ENCODE measurements around the gene PLLP. TPM values are rescaled to one million over a fixed set of nuclear protein-coding genes. Genes with fewer than 3 reads are reported as not detected.

PLLP gene
- total RNA-seq, 1 donor from 2014 or later = 0.30 TPM

DNA sequence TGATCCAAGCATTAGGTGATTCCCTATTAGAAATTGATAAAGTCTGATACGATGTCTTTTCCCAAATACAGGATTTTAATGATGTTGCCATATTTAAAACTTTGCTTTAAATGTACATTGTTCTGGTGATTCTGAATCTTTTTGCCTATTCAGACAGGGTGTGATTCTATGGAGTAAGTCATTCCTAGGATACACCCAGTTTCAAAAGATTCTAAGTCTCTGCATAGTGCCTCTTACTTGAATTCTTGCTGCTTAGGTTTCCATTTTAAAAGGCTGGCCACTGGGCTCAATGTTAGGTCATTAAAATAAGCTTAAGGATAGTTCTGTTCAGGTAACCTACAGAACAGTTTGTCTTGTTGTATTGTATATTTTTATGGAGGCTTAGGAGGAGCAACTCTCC lies 61.4 kb downstream of the PLLP start:
- no peak for DNase-seq (ENCODE audit: extremely low spot score, unreplicated experiment)
- no peaks in the 10 kb centered on the region for H3K27me3 Mint-ChIP-seq (ENCODE audit: unreplicated experiment)
- H3K9me3 Mint-ChIP-seq (ENCODE audit: unreplicated experiment) = peaks cover 8% of the 10 kb centered on the region
- no peak overlapping the region for H3K27ac Mint-ChIP-seq (ENCODE audit: unreplicated experiment)
- TF ChIP-seq, protein P1, sequence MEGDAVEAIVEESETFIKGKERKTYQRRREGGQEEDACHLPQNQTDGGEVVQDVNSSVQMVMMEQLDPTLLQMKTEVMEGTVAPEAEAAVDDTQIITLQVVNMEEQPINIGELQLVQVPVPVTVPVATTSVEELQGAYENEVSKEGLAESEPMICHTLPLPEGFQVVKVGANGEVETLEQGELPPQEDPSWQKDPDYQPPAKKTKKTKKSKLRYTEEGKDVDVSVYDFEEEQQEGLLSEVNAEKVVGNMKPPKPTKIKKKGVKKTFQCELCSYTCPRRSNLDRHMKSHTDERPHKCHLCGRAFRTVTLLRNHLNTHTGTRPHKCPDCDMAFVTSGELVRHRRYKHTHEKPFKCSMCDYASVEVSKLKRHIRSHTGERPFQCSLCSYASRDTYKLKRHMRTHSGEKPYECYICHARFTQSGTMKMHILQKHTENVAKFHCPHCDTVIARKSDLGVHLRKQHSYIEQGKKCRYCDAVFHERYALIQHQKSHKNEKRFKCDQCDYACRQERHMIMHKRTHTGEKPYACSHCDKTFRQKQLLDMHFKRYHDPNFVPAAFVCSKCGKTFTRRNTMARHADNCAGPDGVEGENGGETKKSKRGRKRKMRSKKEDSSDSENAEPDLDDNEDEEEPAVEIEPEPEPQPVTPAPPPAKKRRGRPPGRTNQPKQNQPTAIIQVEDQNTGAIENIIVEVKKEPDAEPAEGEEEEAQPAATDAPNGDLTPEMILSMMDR (IDR thresholded peaks at IDR 0.05) = no peak
- H3K36me3 Mint-ChIP-seq (ENCODE audit: unreplicated experiment) = peaks cover 68% of the 10 kb centered on the region
- H3K4me3 Mint-ChIP-seq (ENCODE audit: unreplicated experiment) = no peak overlapping the region
- no peaks in the 10 kb centered on the region for H3K4me1 Mint-ChIP-seq (ENCODE audit: unreplicated experiment)

DNA sequence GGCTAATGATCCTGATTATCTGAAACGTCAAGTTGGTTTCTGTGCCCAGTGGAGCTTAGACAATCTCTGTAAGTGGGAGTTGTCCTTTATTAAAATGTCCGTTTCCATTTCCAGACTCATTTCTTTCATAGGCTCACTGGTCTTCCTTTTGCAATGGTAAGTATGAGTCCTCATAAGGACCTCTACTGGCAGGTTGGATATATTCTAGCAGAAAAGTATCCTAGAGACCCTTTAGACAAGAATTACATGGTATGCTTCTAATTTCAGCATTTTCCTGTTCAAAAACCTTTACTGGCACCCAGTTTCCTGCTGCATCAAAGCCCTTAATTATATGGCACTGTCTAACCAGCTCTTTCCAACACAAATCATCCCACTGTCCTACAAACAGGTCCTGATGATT lies 67.5 kb downstream of the PLLP start:
- TF ChIP-seq, protein P1 (IDR thresholded peaks at IDR 0.05) = no peak
- no peak overlapping the region for H3K27ac Mint-ChIP-seq (ENCODE audit: unreplicated experiment)
- H3K4me3 Mint-ChIP-seq (ENCODE audit: unreplicated experiment) = no peak overlapping the region
- no peak for DNase-seq (ENCODE audit: extremely low spot score, unreplicated experiment)
- H3K9me3 Mint-ChIP-seq (ENCODE audit: unreplicated experiment) = peaks cover 27% of the 10 kb centered on the region
- no peaks in the 10 kb centered on the region for H3K4me1 Mint-ChIP-seq (ENCODE audit: unreplicated experiment)
- no peaks in the 10 kb centered on the region for H3K27me3 Mint-ChIP-seq (ENCODE audit: unreplicated experiment)
- peaks cover 78% of the 10 kb centered on the region for H3K36me3 Mint-ChIP-seq (ENCODE audit: unreplicated experiment)

- H3K9me3 Mint-ChIP-seq (ENCODE audit: unreplicated experiment) = peaks cover 19% of the 10 kb centered on the region
Measured at GRCh38 chr16:57213462-57213861, 71.0 kb downstream of the PLLP start.

DNA sequence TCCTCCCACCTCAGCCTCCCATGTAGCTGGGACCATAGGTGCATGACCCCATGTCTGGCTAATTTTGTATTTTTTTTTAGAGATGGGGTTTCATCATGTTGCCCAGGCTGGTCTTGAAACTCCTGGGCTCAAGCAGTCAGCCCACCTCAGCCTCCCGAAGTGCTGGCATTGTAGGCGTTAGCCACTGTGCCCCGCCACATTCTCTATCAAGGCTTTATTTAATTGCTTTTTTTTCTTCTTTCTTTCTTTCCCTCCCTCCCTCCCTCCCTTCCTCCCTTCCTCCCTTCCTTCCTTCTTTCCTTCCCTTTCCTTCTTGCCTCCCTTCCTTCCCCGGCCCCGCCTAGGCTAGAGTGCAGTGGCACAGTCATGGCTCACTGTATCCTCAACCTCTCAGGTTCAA lies 74.7 kb downstream of the PLLP start:
- Mint-ChIP-seq H3K27ac (ENCODE audit: unreplicated experiment) (no peak overlapping the region), H3K36me3 (ENCODE audit: unreplicated experiment) (peaks cover 51% of the 10 kb centered on the region), H3K27me3 (ENCODE audit: unreplicated experiment) (no peaks in the 10 kb centered on the region), H3K4me1 (ENCODE audit: unreplicated experiment) (no peaks in the 10 kb centered on the region), H3K9me3 (ENCODE audit: unreplicated experiment) (no peaks in the 10 kb centered on the region), H3K4me3 (ENCODE audit: unreplicated experiment) (no peak overlapping the region)
- no peak for DNase-seq (ENCODE audit: extremely low spot score, unreplicated experiment)
- TF ChIP-seq, protein P1 (IDR thresholded peaks at IDR 0.05) = no peak

More at GRCh38 chr16:57213462-57213861, 71.0 kb downstream of the PLLP start:
- Mint-ChIP-seq H3K4me1 (ENCODE audit: unreplicated experiment) (no peaks in the 10 kb centered on the region), H3K27me3 (ENCODE audit: unreplicated experiment) (no peaks in the 10 kb centered on the region), H3K4me3 (ENCODE audit: unreplicated experiment) (no peak overlapping the region), H3K36me3 (ENCODE audit: unreplicated experiment) (peaks cover 66% of the 10 kb centered on the region), H3K27ac (ENCODE audit: unreplicated experiment) (no peak overlapping the region)
- TF ChIP-seq, protein P1 (IDR thresholded peaks at IDR 0.05) = no peak
- DNase-seq (ENCODE audit: extremely low spot score, unreplicated experiment) = no peak

GRCh38 chr16:57208926-57209325 lies 75.5 kb downstream of the PLLP start:
- H3K9me3 Mint-ChIP-seq (ENCODE audit: unreplicated experiment) = no peaks in the 10 kb centered on the region
- H3K36me3 Mint-ChIP-seq (ENCODE audit: unreplicated experiment) = peaks cover 44% of the 10 kb centered on the region

More at GRCh38 chr16:57208926-57209325, 75.5 kb downstream of the PLLP start:
- H3K4me1 Mint-ChIP-seq (ENCODE audit: unreplicated experiment) = no peaks in the 10 kb centered on the region
- no peaks in the 10 kb centered on the region for H3K27me3 Mint-ChIP-seq (ENCODE audit: unreplicated experiment)
- TF ChIP-seq, protein P1 (IDR thresholded peaks at IDR 0.05) = no peak
- no peak overlapping the region for H3K4me3 Mint-ChIP-seq (ENCODE audit: unreplicated experiment)
- H3K27ac Mint-ChIP-seq (ENCODE audit: unreplicated experiment) = no peak overlapping the region
- no peak for DNase-seq (ENCODE audit: extremely low spot score, unreplicated experiment)

Other genes starting within 250 kb of the PLLP start
- gene CPNE2, start 192.1 kb downstream of the PLLP start, total RNA-seq = 33.7 and 33.9 TPM in 2 replicates
- 81.2 and 83.1 TPM in 2 replicates for gene PSME3IP1, start 98.6 kb downstream of the PLLP start, total RNA-seq
- 49.3 and 50.8 TPM in 2 replicates for gene RSPRY1, start 98.3 kb downstream of the PLLP start, total RNA-seq
- 61.8 and 67.4 TPM in 2 replicates for gene ARL2BP, start 39.4 kb downstream of the PLLP start, total RNA-seq
- not detected in 2 replicates for gene CCL22, start 74.1 kb upstream of the PLLP start, total RNA-seq
- gene CX3CL1, start 87.8 kb upstream of the PLLP start, total RNA-seq = 2.3 and 2.6 TPM in 2 replicates
- gene CCL17, start 120.1 kb upstream of the PLLP start, total RNA-seq = not detected in 2 replicates
- 52.2 and 57.1 TPM in 2 replicates for gene CIAPIN1, start 162.7 kb upstream of the PLLP start, total RNA-seq
- gene COQ9, start 162.8 kb upstream of the PLLP start, total RNA-seq = 37.8 and 50.1 TPM in 2 replicates
- gene POLR2C, start 178.0 kb upstream of the PLLP start, total RNA-seq = 46.8 and 47.8 TPM in 2 replicates
- 22.5 and 24.4 TPM in 2 replicates for gene DOK4, start 201.8 kb upstream of the PLLP start, total RNA-seq